H9 (cell line): ENCODE data around the gene HOXC10. TPM values are rescaled to one million over a fixed set of nuclear protein-coding genes. Genes with fewer than 3 reads are reported as not detected.

Experiments used
- DNase-seq: peaks from one replicate; pipeline ENCODE4 v3.0.0-alpha.2; 2017
- H2AFZ ChIP-seq: one replicate; pipeline ENCODE4 v1.6.1; 2013; ENCODE audit warnings: mild to moderate bottlenecking, low read length, control low read depth, moderate library complexity
- H2AK5ac ChIP-seq: 2 replicates; pipeline ENCODE4 v1.6.1; 2013; ENCODE audit warnings: low read length, control low read depth, mixed read lengths; ENCODE audit not compliant: insufficient read length
- H2BK120ac ChIP-seq: one replicate; pipeline ENCODE4 v1.6.1; 2013; ENCODE audit warnings: low read depth, mild to moderate bottlenecking, low read length, control low read depth, inconsistent platforms; ENCODE audit not compliant: poor library complexity, severe bottlenecking
- H2BK12ac ChIP-seq: 2 replicates; pipeline ENCODE4 v1.6.1; 2013; ENCODE audit warnings: low read length, control low read depth, mixed read lengths, low read depth; ENCODE audit not compliant: insufficient read length
- H2BK15ac ChIP-seq: 2 replicates; pipeline ENCODE4 v1.6.1; 2013; ENCODE audit warnings: low read depth, low read length, control low read depth
- H2BK20ac ChIP-seq: one replicate; pipeline ENCODE4 v1.6.1; 2013; ENCODE audit warnings: low read depth, mild to moderate bottlenecking, low read length, control low read depth, inconsistent platforms; ENCODE audit not compliant: poor library complexity, severe bottlenecking
- H2BK5ac ChIP-seq: 2 replicates; pipeline ENCODE4 v1.6.1; 2013; ENCODE audit warnings: low read length, control low read depth, mixed read lengths; ENCODE audit not compliant: insufficient read length
- H3K14ac ChIP-seq: 2 replicates; pipeline ENCODE4 v1.6.1; 2013; ENCODE audit warnings: low read length, control low read depth; ENCODE audit not compliant: insufficient read depth
- H3K18ac ChIP-seq: 2 replicates; pipeline ENCODE4 v1.6.1; 2013; ENCODE audit warnings: low read depth, mild to moderate bottlenecking, mixed read lengths, low read length, control low read depth; ENCODE audit not compliant: insufficient read length
- H3K23ac ChIP-seq: 2 replicates; pipeline ENCODE4 v1.6.1; 2013; ENCODE audit warnings: low read length, control low read depth, mixed read lengths, low read depth; ENCODE audit not compliant: insufficient read length
- H3K23me2 ChIP-seq: 2 replicates; pipeline ENCODE4 v1.6.1; 2013; ENCODE audit warnings: low read depth, mild to moderate bottlenecking, mixed read lengths, low read length, control low read depth; ENCODE audit not compliant: insufficient read length, poor library complexity, severe bottlenecking
- H3K27ac ChIP-seq: 2 replicates; pipeline ENCODE4 v1.5.1; 2013; ENCODE audit warnings: low read length, control low read depth, mixed read lengths, low read depth; ENCODE audit not compliant: insufficient read length
- H3K27me3 ChIP-seq: 2 replicates; pipeline ENCODE4 v1.6.1; 2013; ENCODE audit warnings: low read length, control low read depth, inconsistent platforms; ENCODE audit not compliant: insufficient read depth
- H3K4ac ChIP-seq: 2 replicates; pipeline ENCODE4 v1.6.1; 2013; ENCODE audit warnings: low read depth, mild to moderate bottlenecking, control low read depth, inconsistent platforms, low read length, moderate library complexity
- H3K4me1 ChIP-seq: 2 replicates; pipeline ENCODE4 v1.6.1; 2013; ENCODE audit warnings: low read length, control low read depth, inconsistent platforms; ENCODE audit not compliant: insufficient read depth
- H3K4me2 ChIP-seq: 2 replicates; pipeline ENCODE4 v1.6.1; 2013; ENCODE audit warnings: low read length, control low read depth, mixed read lengths; ENCODE audit not compliant: insufficient read length, insufficient read depth
- H3K56ac ChIP-seq: 2 replicates; pipeline ENCODE4 v1.6.1; 2013; ENCODE audit warnings: low read depth, mild to moderate bottlenecking, mixed read lengths, low read length, control low read depth; ENCODE audit not compliant: insufficient read length
- H3K79me1 ChIP-seq: 2 replicates; pipeline ENCODE4 v1.6.1; 2013; ENCODE audit warnings: low read depth, mild to moderate bottlenecking, moderate library complexity, low read length, control low read depth, inconsistent platforms; ENCODE audit not compliant: insufficient read depth, poor library complexity, severe bottlenecking
- H3K79me2 ChIP-seq: 2 replicates; pipeline ENCODE4 v1.6.1; 2013; ENCODE audit warnings: low read length, control low read depth, inconsistent platforms; ENCODE audit not compliant: insufficient read depth
- H3K9ac ChIP-seq: 2 replicates; pipeline ENCODE4 v1.6.1; 2013; ENCODE audit warnings: low read length, control low read depth, mixed read lengths; ENCODE audit not compliant: insufficient read length; ENCODE audit errors: extremely low read depth
- H3K9me3 ChIP-seq: one replicate; pipeline ENCODE4 v1.6.1; 2013; ENCODE audit warnings: low read depth, low read length, inconsistent platforms; ENCODE audit not compliant: control insufficient read depth
- H3T11ph ChIP-seq: one replicate; pipeline ENCODE4 v1.6.1; 2013; ENCODE audit warnings: mild to moderate bottlenecking, low read length, control low read depth, inconsistent platforms
- H4K20me1 ChIP-seq: one replicate; pipeline ENCODE4 v1.6.1; 2013; ENCODE audit not compliant: control insufficient read depth, insufficient read length, insufficient read depth
- H4K5ac ChIP-seq: 2 replicates; pipeline ENCODE4 v1.6.1; 2013; ENCODE audit warnings: low read depth, mild to moderate bottlenecking, mixed read lengths, low read length, control low read depth; ENCODE audit not compliant: insufficient read length
- H4K8ac ChIP-seq: replicated peaks from 2 replicates; pipeline ENCODE4 v1.6.1; 2013; ENCODE audit warnings: low read length, control low read depth, mixed read lengths, low read depth; ENCODE audit not compliant: insufficient read length
- H4K91ac ChIP-seq: 2 replicates; pipeline ENCODE4 v1.6.1; 2013; ENCODE audit warnings: low read depth, mild to moderate bottlenecking, moderate library complexity, mixed read lengths, low read length, control low read depth; ENCODE audit not compliant: insufficient read length
- H3K27ac Mint-ChIP-seq, 3 experiments: 2 replicates in 2 of 3; 3 replicates in 1 of 3; pipeline ENCODE4 v1.8.0; 2020 to 2021; ENCODE audit warnings: mixed read lengths in 3 of 3, mild to moderate bottlenecking in 1 of 3, moderate library complexity in 1 of 3
- H3K27me3 Mint-ChIP-seq: 2 replicates; pipeline ENCODE4 v1.8.0; 2021; ENCODE audit warnings: low read depth, mild to moderate bottlenecking, moderate library complexity, mixed read lengths
- H3K36me3 Mint-ChIP-seq, 3 experiments: 2 replicates in 2 of 3; 3 replicates in 1 of 3; pipeline ENCODE4 v1.8.0; 2020 to 2021; ENCODE audit warnings: low read depth in 3 of 3, mixed read lengths in 3 of 3; ENCODE audit not compliant: insufficient read depth in 1 of 3
- H3K4me1 Mint-ChIP-seq, 2 experiments: 2 replicates each; pipeline ENCODE4 v1.8.0; 2020; ENCODE audit warnings: mixed read lengths in 2 of 2
- H3K4me3 Mint-ChIP-seq, 2 experiments: 2 replicates in 1 of 2; 3 replicates in 1 of 2; pipeline ENCODE4 v1.8.0; 2020 to 2021; ENCODE audit warnings: mild to moderate bottlenecking in 2 of 2, mixed read lengths in 2 of 2, moderate library complexity in 1 of 2
- H3K9me3 Mint-ChIP-seq, 2 experiments: 2 replicates in 1 of 2; 3 replicates in 1 of 2; pipeline ENCODE4 v1.8.0; 2020; ENCODE audit warnings: mild to moderate bottlenecking in 2 of 2, mixed read lengths in 2 of 2, moderate library complexity in 1 of 2
- WGBS: extraction: QIAGEN DNeasy Blood & Tissue Kit; methylation state at CpG from one replicate; pipeline ENCODE4 v1.1.7; 2013; ENCODE audit warnings: missing lambda C conversion rate, low lambda C conversion rate, mixed read lengths; ENCODE audit not compliant: insufficient read length; ENCODE audit errors: extremely low coverage; 5-methylcytosine and 5-hydroxymethylcytosine counted together
- total RNA-seq: library from RNA; stranded (reverse); gene quantifications from 2 replicates; pipeline ENCODE4 v1.2.1, GENCODE V29; 2021
- TF ChIP-seq, protein P1 (sequence below): fragments of 200-600 bp; sonication (generic); conservative IDR thresholded peaks from 3 replicates; pipeline ENCODE4 v1.8.0; 2021; ENCODE audit warnings: antibody characterized with exemption, mild to moderate bottlenecking

HOXC10 gene
- total RNA-seq, 1 experiment from 2014 or later: not detected

DNA sequence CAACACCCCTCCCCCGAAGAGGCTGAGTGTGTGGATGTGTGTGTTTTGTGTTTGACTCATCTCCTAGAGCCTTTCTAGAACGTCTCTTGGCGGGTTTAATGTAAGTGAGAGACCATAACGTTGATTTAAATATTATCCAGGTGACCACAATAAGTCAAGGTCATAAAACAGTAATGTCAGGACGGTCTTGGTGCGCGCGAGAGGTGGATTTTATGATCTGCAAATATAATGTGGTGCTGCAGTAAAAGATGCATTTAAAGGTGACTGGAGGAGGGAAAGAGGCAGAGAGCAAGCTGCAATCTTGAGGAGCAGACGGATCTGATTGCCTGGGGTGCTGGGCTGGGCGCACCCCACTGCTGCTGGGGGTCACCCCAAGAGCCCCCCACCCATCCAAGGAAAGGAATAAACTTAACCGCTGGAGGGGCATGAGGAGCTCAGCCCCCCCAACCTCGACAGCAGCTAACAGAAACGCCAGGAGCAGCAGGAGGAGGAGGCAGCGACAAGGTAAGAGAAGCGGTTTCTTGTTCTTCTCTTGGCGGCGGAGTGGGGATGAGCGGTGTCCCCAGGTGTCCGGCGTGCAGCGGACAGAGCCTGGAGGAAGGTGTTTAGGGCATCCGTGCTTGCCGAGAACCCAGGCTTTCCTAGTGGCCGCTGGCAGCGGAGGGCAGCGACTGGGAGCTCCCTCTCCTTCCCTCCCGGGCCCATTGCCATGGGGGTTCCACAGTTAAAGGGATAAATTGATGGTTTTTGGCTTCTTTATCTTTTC lies 5.5 kb downstream of the HOXC10 start:
- Mint-ChIP-seq H3K27me3 (peaks cover 100% of the 10 kb centered on the region), H3K9me3 (peaks cover 3 to 6% of the 10 kb centered on the region in 2 experiments; a peak in 4 of 5 replicates), H3K36me3 (no peaks in the 10 kb centered on the region; a peak in 1 of 7 replicates), H3K27ac (no peak overlapping the region), H3K4me3 (no peak overlapping the region), H3K4me1 (peaks cover 10 to 21% of the 10 kb centered on the region in 2 experiments)
- H2BK5ac ChIP-seq: no peak overlapping the region
- H3T11ph ChIP-seq: no peak overlapping the region
- no peaks in the 10 kb centered on the region for H3K79me2 ChIP-seq
- no peaks in the 10 kb centered on the region for H3K79me1 ChIP-seq
- H3K9ac ChIP-seq: no peak overlapping the region
- no peak overlapping the region for H4K5ac ChIP-seq
- H2BK20ac ChIP-seq: no peak overlapping the region
- no peak overlapping the region for H2AK5ac ChIP-seq
- no peaks in the 10 kb centered on the region for H3K4me1 ChIP-seq
- no peak overlapping the region for H3K14ac ChIP-seq
- H2BK12ac ChIP-seq: no peak overlapping the region
- H3K23ac ChIP-seq: no peak overlapping the region
- H3K9me3 ChIP-seq: no peaks in the 10 kb centered on the region
- H4K8ac ChIP-seq: no peak overlapping the region
- H3K4ac ChIP-seq: no peak overlapping the region
- no peak overlapping the region for H3K18ac ChIP-seq
- no peak overlapping the region for H4K91ac ChIP-seq
- TF ChIP-seq, protein P1, sequence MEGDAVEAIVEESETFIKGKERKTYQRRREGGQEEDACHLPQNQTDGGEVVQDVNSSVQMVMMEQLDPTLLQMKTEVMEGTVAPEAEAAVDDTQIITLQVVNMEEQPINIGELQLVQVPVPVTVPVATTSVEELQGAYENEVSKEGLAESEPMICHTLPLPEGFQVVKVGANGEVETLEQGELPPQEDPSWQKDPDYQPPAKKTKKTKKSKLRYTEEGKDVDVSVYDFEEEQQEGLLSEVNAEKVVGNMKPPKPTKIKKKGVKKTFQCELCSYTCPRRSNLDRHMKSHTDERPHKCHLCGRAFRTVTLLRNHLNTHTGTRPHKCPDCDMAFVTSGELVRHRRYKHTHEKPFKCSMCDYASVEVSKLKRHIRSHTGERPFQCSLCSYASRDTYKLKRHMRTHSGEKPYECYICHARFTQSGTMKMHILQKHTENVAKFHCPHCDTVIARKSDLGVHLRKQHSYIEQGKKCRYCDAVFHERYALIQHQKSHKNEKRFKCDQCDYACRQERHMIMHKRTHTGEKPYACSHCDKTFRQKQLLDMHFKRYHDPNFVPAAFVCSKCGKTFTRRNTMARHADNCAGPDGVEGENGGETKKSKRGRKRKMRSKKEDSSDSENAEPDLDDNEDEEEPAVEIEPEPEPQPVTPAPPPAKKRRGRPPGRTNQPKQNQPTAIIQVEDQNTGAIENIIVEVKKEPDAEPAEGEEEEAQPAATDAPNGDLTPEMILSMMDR: no peak
- H3K4me2 ChIP-seq: no peak overlapping the region
- H3K27me3 ChIP-seq: peaks cover 100% of the 10 kb centered on the region
- no peaks in the 10 kb centered on the region for H3K23me2 ChIP-seq
- H2BK120ac ChIP-seq: no peak overlapping the region
- no CpG with 5 or more reads among the region's 27 CpGs for WGBS
- no peak overlapping the region for H2BK15ac ChIP-seq
- H3K27ac ChIP-seq: no peak overlapping the region
- H4K20me1 ChIP-seq: no peaks in the 10 kb centered on the region
- H2AFZ ChIP-seq: no peak overlapping the region
- no peak overlapping the region for H3K56ac ChIP-seq
- no peak for DNase-seq
